Stomach (tissue), 9 donors: Measurements from ENCODE around the gene KLHDC1. TPM values are rescaled to one million over a fixed set of nuclear protein-coding genes. Genes with fewer than 3 reads are reported as not detected.
A peak's percentile ranks its signal among the peaks of the same experiment; 100 is the strongest.
"Not testable (repeated sequence)": the region's sequence is repeated elsewhere in the genome, so short reads cannot be mapped to it uniquely, and the experiment has no call there.

Source experiments
- DNase-seq, 2 donors: peaks; one replicate each; pipeline versions ENCODE4 v3.0.0 to v3.0.0-alpha.2; 2013 to 2019
- H3K27ac ChIP-seq, 5 donors: fragments of 200-600 bp in 4 of 5; sonication (generic) in 4 of 5; one replicate each; pipeline ENCODE4 v1.5.1; 2013 to 2019; ENCODE audit warnings: mild to moderate bottlenecking in 1 of 5, moderate library complexity in 1 of 5
- H3K27me3 ChIP-seq, 3 donors: fragments of 200-600 bp; sonication (generic); one replicate each; pipeline ENCODE4 v1.5.1; 2017 to 2019; ENCODE audit warnings: mixed run types in 1 of 3
- H3K36me3 ChIP-seq, 4 donors: fragments of 200-600 bp; sonication (generic); 1 replicate in 3 of 4; 2 replicates in 1 of 4; pipeline ENCODE4 v1.5.1; 2016 to 2019
- H3K4me1 ChIP-seq, 4 donors: fragments of 200-600 bp; sonication (generic); one replicate each; pipeline ENCODE4 v1.5.1; 2016 to 2019
- H3K4me3 ChIP-seq, 4 donors: fragments of 200-600 bp; sonication (generic) in 3 of 4; one replicate each; pipeline ENCODE4 v1.5.1; 2016 to 2019; ENCODE audit warnings: mild to moderate bottlenecking in 1 of 4
- H3K9me3 ChIP-seq, 4 donors: fragments of 200-600 bp; sonication (generic); one replicate each; pipeline ENCODE4 v1.5.1; 2016 to 2019
- CTCF ChIP-seq, 7 experiments: fragments of 450-650 bp in 4 of 7; fragments of 200-600 bp in 3 of 7; sonication (generic) in 3 of 7; IDR thresholded peaks; one replicate each; pipeline ENCODE4 v1.5.1; 2016 to 2019; ENCODE audit warnings: antibody characterized with exemption in 7 of 7, control low read depth in 2 of 7, mild to moderate bottlenecking in 1 of 7
- EP300 ChIP-seq: sonication (generic); formaldehyde crosslinking; IDR thresholded peaks from one replicate; pipeline ENCODE4 v1.6.1; 2017; ENCODE audit warnings: antibody characterized with exemption
- POLR2A ChIP-seq, 4 donors: fragments of 450-650 bp; IDR thresholded peaks; one replicate each; pipeline ENCODE4 v1.6.1; 2016; ENCODE audit warnings: antibody characterized with exemption in 4 of 4, control low read depth in 2 of 4, mild to moderate bottlenecking in 1 of 4, moderate library complexity in 1 of 4
- POLR2AphosphoS5 ChIP-seq, 3 donors: sonication (generic); formaldehyde crosslinking; IDR thresholded peaks; one replicate each; pipeline ENCODE4 v1.6.1; 2016; ENCODE audit warnings: antibody characterized with exemption in 3 of 3
- WGBS, 5 donors: extraction: QIAGEN DNeasy Blood & Tissue Kit in 3 of 5; methylation state at CpG; one replicate each; pipeline versions ENCODE4 v1.1.5 to v1.1.7; 2013 to 2018; 5-methylcytosine and 5-hydroxymethylcytosine counted together
- intact Hi-C: fragments of 100-400 bp; cut with DNase I; formaldehyde crosslinking; loops from one replicate; pipeline ENCODE4 v1.15.1; 2023; ENCODE audit warnings: low total_unique reads
- polyA plus RNA-seq, 3 donors: library from polyadenylated mRNA; stranded (reverse); fragments of 200-250 nt; gene quantifications; one replicate each; pipeline ENCODE4 v1.2.3, GENCODE V29; 2013
- total RNA-seq, 5 donors: library from RNA; depleted of rRNA; stranded (reverse); fragments of >200 nt; gene quantifications; one replicate each; pipeline versions ENCODE4 v1.1.0 to v1.2.3, GENCODE V29; 2014 to 2016
- donor health status: healthy with polysubstance abuse.
- donor health status: Bipolar disorder and iron deficiency.
- donor health status: healthy.

KLHDC1 gene
- total and polyA plus RNA-seq, 8 donors = 0.58 to 20.2 (median 2.2) TPM

GRCh38 chr14:49692193-49692757 lies 645 bp upstream of the KLHDC1 start:
- Histone ChIP-seq H3K4me3 (peak overlapping the region; percentile 66 to 72 (median 68)), H3K27me3 (no peaks in the 10 kb centered on the region), H3K36me3 (no peaks in the 10 kb centered on the region), H3K4me1 (peaks cover 18 to 50% (median 33%) of the 10 kb centered on the region in 4 donors), H3K9me3 (no peaks in the 10 kb centered on the region), H3K27ac (peak overlapping the region in 4 of 5 donors; percentile 95 to 98 (median 96))
- WGBS, 5 donors = 27 to 41% (median 38%) methylated on average over 6 of the region's 6 CpGs
- intact Hi-C loops = no loop called here
- no peak for TF ChIP-seq POLR2AphosphoS5 (IDR thresholded peaks at IDR 0.05)
- peak in 1 of 2 donors; percentile 13 for DNase-seq

GRCh38 chr14:49693735-49694124 lies 810 bp downstream of the KLHDC1 start:
- H3K9me3 ChIP-seq, DNase-seq, H3K36me3 ChIP-seq, H3K27me3 ChIP-seq, intact Hi-C loops: not testable (repeated sequence)
- H3K4me3 ChIP-seq = peak overlapping the region; percentile 66 to 72 (median 68)
- 13 to 23% (median 16%) methylated on average over 9 to 13 of the region's 13 CpGs for WGBS, 5 donors
- H3K27ac ChIP-seq = peak overlapping the region in 4 of 5 donors; percentile 95 to 98 (median 96)
- H3K4me1 ChIP-seq = peaks cover 5 to 40% (median 24%) of the 10 kb centered on the region in 4 donors

GRCh38 chr14:49702725-49703124 lies 9.8 kb downstream of the KLHDC1 start:
- 74 to 84% (median 81%) methylated on average over 4 of the region's 4 CpGs for WGBS, 5 donors
- no peaks in the 10 kb centered on the region for H3K9me3 ChIP-seq
- no peaks in the 10 kb centered on the region for H3K4me1 ChIP-seq
- no peak for DNase-seq
- no peak overlapping the region for H3K4me3 ChIP-seq
- no peak for TF ChIP-seq POLR2AphosphoS5 (IDR thresholded peaks at IDR 0.05)
- no peak for TF ChIP-seq POLR2A (IDR thresholded peaks at IDR 0.05)
- TF ChIP-seq CTCF (IDR thresholded peaks at IDR 0.05) = no peak
- no peak for TF ChIP-seq EP300
- no peak overlapping the region for H3K27ac ChIP-seq
- H3K27me3 ChIP-seq = no peaks in the 10 kb centered on the region
- intact Hi-C loops = no loop called here
- peaks cover 4 to 29% (median 12%) of the 10 kb centered on the region in 4 donors for H3K36me3 ChIP-seq

- Histone ChIP-seq H3K27me3 (no peaks in the 10 kb centered on the region), H3K4me3 (no peak overlapping the region), H3K27ac (no peak overlapping the region), H3K4me1 (no peaks in the 10 kb centered on the region), H3K36me3 (peaks cover 4 to 29% (median 12%) of the 10 kb centered on the region in 4 donors), H3K9me3 (no peaks in the 10 kb centered on the region)
- DNase-seq = no peak
- intact Hi-C loops = no loop called here
- WGBS, 5 donors = 66 to 74% (median 69%) methylated on average over 3 of the region's 3 CpGs
- no peak for TF ChIP-seq POLR2AphosphoS5 (IDR thresholded peaks at IDR 0.05)
- TF ChIP-seq POLR2A (IDR thresholded peaks at IDR 0.05) = no peak
- no peak for TF ChIP-seq EP300
- TF ChIP-seq CTCF (IDR thresholded peaks at IDR 0.05) = no peak
Measured at GRCh38 chr14:49703965-49704364, 11.0 kb downstream of the KLHDC1 start.

GRCh38 chr14:49704471-49704870 lies 11.6 kb downstream of the KLHDC1 start:
- 86 to 94% (median 92%) methylated on average over 4 of the region's 4 CpGs for WGBS, 5 donors
- H3K4me1 ChIP-seq, H3K27ac ChIP-seq, DNase-seq, H3K27me3 ChIP-seq, H3K4me3 ChIP-seq, H3K9me3 ChIP-seq, intact Hi-C loops: not testable (repeated sequence)
- peaks cover 4 to 29% (median 13%) of the 10 kb centered on the region in 4 donors for H3K36me3 ChIP-seq

- H3K27ac ChIP-seq, DNase-seq, H3K27me3 ChIP-seq, H3K4me3 ChIP-seq, intact Hi-C loops, H3K9me3 ChIP-seq, H3K4me1 ChIP-seq: not testable (repeated sequence)
- peaks cover 0 to 44% (median 35%) of the 10 kb centered on the region in 4 donors for H3K36me3 ChIP-seq
- WGBS, 5 donors = 92 to 98% (median 97%) methylated on average over 11 of the region's 11 CpGs
Measured at GRCh38 chr14:49710993-49711392, 18.1 kb downstream of the KLHDC1 start.
